Mammary epithelial cell (primary cell): ENCODE measurements around the gene SLC8B1.

Experiments used
- CTCF ChIP-seq, 2 donors: IDR thresholded peaks in 1 of 2; conservative IDR thresholded peaks in 1 of 2; 2 replicates each; pipeline ENCODE4 v1.5.1; 2011 to 2012; ENCODE audit warnings: inconsistent platforms in 2 of 2, low read length in 2 of 2, mild to moderate bottlenecking in 2 of 2, control low read depth in 1 of 2, low read depth in 1 of 2; ENCODE audit not compliant: insufficient read depth in 1 of 2; ENCODE audit errors: extremely low read depth in 1 of 2
- EZH2 ChIP-seq: IDR thresholded peaks from 2 replicates; pipeline ENCODE4 v1.6.1; 2012; ENCODE audit warnings: low read length, inconsistent platforms, borderline replicate concordance

- TF ChIP-seq CTCF (conservative IDR thresholded peaks at IDR 0.05 in 1 of 2, IDR thresholded peaks at IDR 0.05 in 1 of 2; ENCODE audit: extremely low read depth in 1 of 2, insufficient read depth in 1 of 2, low read depth in 1 of 2, low read length in 2 of 2) (no peak), EZH2 (no peak)
Measured at GRCh38 chr12:113252494-113252893, 82.4 kb downstream of the SLC8B1 start.
